Neural cell (in vitro differentiated cells): ENCODE results near the gene CDH12. TPM values are rescaled to one million over a fixed set of nuclear protein-coding genes. Genes with fewer than 3 reads are reported as not detected.

ENCODE experiments used
- H2AFZ ChIP-seq: fragments of 200-600, 300-800 bp; sonication (generic), shearing (Covaris generic); 2 replicates; pipeline ENCODE4 v1.6.0; 2014; ENCODE audit warnings: low read depth, mild to moderate bottlenecking, antibody characterized with exemption, low read length, moderate library complexity
- H3F3A ChIP-seq: fragments of 200-600 bp; shearing (Covaris generic); 2 replicates; pipeline ENCODE4 v1.6.1; 2016; ENCODE audit warnings: mild to moderate bottlenecking, moderate library complexity, mixed read lengths, antibody characterized with exemption, low read length; ENCODE audit not compliant: insufficient read depth, poor library complexity, severe bottlenecking
- H3K27ac ChIP-seq: fragments of 200-600, 300-800 bp; sonication (generic), shearing (Covaris generic); 2 replicates; pipeline ENCODE4 v1.5.1; 2014; ENCODE audit warnings: mild to moderate bottlenecking, low read length, moderate library complexity
- H3K27me3 ChIP-seq: fragments of 300-800, 200-600 bp; sonication (generic), shearing (Covaris generic); 2 replicates; pipeline ENCODE4 v1.6.0; 2014; ENCODE audit warnings: mild to moderate bottlenecking, low read depth, low read length, moderate library complexity; ENCODE audit not compliant: insufficient read depth
- H3K36me3 ChIP-seq: fragments of 300-800, 200-600 bp; sonication (generic), shearing (Covaris generic); 2 replicates; pipeline ENCODE4 v1.5.1; 2014; ENCODE audit warnings: mild to moderate bottlenecking, antibody characterized with exemption, low read length, moderate library complexity; ENCODE audit not compliant: insufficient read depth
- H3K4me2 ChIP-seq: fragments of 300-800, 200-600 bp; sonication (generic), shearing (Covaris generic); 2 replicates; pipeline ENCODE4 v1.6.0; 2014; ENCODE audit warnings: mild to moderate bottlenecking, low read length
- H3K4me3 ChIP-seq: fragments of 300-800, 200-600 bp; sonication (generic), shearing (Covaris generic); 2 replicates; pipeline ENCODE4 v1.5.1; 2014; ENCODE audit warnings: mild to moderate bottlenecking, low read length, moderate library complexity
- H3K79me2 ChIP-seq: fragments of 200-600 bp; shearing (Covaris generic); replicated peaks from 2 replicates; pipeline ENCODE4 v1.6.0; 2014; ENCODE audit warnings: mild to moderate bottlenecking, low read length, moderate library complexity; ENCODE audit not compliant: insufficient read depth
- H3K9ac ChIP-seq: fragments of 300-800, 200-600 bp; sonication (generic), shearing (Covaris generic); 2 replicates; pipeline ENCODE4 v1.6.1; 2016; ENCODE audit warnings: mild to moderate bottlenecking, low read length, mixed read lengths
- H3K9me2 ChIP-seq: fragments of 200-600 bp; shearing (Covaris generic); 2 replicates; pipeline ENCODE4 v1.6.1; 2016; ENCODE audit warnings: mild to moderate bottlenecking, low read length, mixed read lengths; ENCODE audit not compliant: insufficient read depth
- H3K9me3 ChIP-seq: fragments of 200-600, 300-800 bp; sonication (generic), shearing (Covaris generic); 2 replicates; pipeline ENCODE4 v1.6.1; 2016; ENCODE audit warnings: mild to moderate bottlenecking, mixed run types, low read length, moderate library complexity, mixed read lengths
- H4K20me1 ChIP-seq: fragments of 200-600 bp; shearing (Covaris generic); 2 replicates; pipeline ENCODE4 v1.6.1; 2016; ENCODE audit warnings: mild to moderate bottlenecking, mixed run types; ENCODE audit not compliant: insufficient read depth
- CTCF ChIP-seq: fragments of 450-650 bp; IDR thresholded peaks from 2 replicates; pipeline ENCODE4 v1.5.1; 2014; ENCODE audit warnings: antibody characterized with exemption, mild to moderate bottlenecking, moderate library complexity; ENCODE audit not compliant: poor library complexity, severe bottlenecking
- EP300 ChIP-seq: fragments of 450-650 bp; conservative IDR thresholded peaks from 2 replicates; pipeline ENCODE4 v1.6.1; 2014; ENCODE audit warnings: antibody characterized with exemption, mild to moderate bottlenecking, moderate library complexity; ENCODE audit not compliant: poor library complexity, severe bottlenecking
- EZH2 ChIP-seq: fragments of 200-600, 300-800 bp; shearing (Covaris generic), sonication (generic); IDR thresholded peaks from 2 replicates; pipeline ENCODE4 v1.6.1; 2014; ENCODE audit warnings: antibody characterized with exemption, low read length, borderline replicate concordance, mild to moderate bottlenecking; ENCODE audit not compliant: insufficient read depth, poor library complexity, severe bottlenecking
- MXI1 ChIP-seq: fragments of 450-650 bp; conservative IDR thresholded peaks from 2 replicates; pipeline ENCODE4 v1.6.1; 2014; ENCODE audit warnings: antibody characterized with exemption, mild to moderate bottlenecking; ENCODE audit not compliant: poor library complexity, severe bottlenecking
- POLR2AphosphoS5 ChIP-seq: IDR thresholded peaks from 2 replicates; pipeline ENCODE4 v1.6.1; 2012
- RAD21 ChIP-seq: fragments of 450-650 bp; conservative IDR thresholded peaks from 2 replicates; pipeline ENCODE4 v1.6.1; 2014; ENCODE audit warnings: antibody characterized with exemption, mild to moderate bottlenecking, moderate library complexity
- REST ChIP-seq: IDR thresholded peaks from 2 replicates; pipeline ENCODE4 v1.6.1; 2012; ENCODE audit warnings: borderline replicate concordance
- SMC3 ChIP-seq: fragments of 450-650 bp; conservative IDR thresholded peaks from 2 replicates; pipeline ENCODE4 v1.6.1; 2014; ENCODE audit warnings: antibody characterized with exemption, mild to moderate bottlenecking, moderate library complexity; ENCODE audit not compliant: poor library complexity
- TAF1 ChIP-seq: IDR thresholded peaks from 2 replicates; pipeline ENCODE4 v1.6.1; 2012; ENCODE audit warnings: low read depth
- polyA plus RNA-seq: library from polyadenylated mRNA; depleted of rRNA; stranded (reverse); fragments of >200 nt; gene quantifications from 2 replicates; pipeline ENCODE4 v1.2.3, GENCODE V29; 2014

The CDH12 gene
- polyA plus RNA-seq, 1 donor from 2014 or later = 2.1 TPM

- no peak overlapping the region for H3K4me2 ChIP-seq
- H3K4me3 ChIP-seq = no peak overlapping the region
- no peaks in the 10 kb centered on the region for H3K36me3 ChIP-seq
- H4K20me1 ChIP-seq = no peaks in the 10 kb centered on the region
- no peak for TF ChIP-seq SMC3
- TF ChIP-seq EP300 = no peak
- TF ChIP-seq POLR2AphosphoS5 = no peak
- TF ChIP-seq MXI1 = no peak
- TF ChIP-seq EZH2 = no peak
- no peak for TF ChIP-seq RAD21
- no peak for TF ChIP-seq TAF1
- no peak for TF ChIP-seq CTCF
- TF ChIP-seq REST = no peak
- no peak overlapping the region for H3K9ac ChIP-seq
- H3K27ac ChIP-seq = no peak overlapping the region
- no peaks in the 10 kb centered on the region for H3K9me3 ChIP-seq
- H3K79me2 ChIP-seq = no peaks in the 10 kb centered on the region
- H3F3A ChIP-seq = no peaks in the 10 kb centered on the region
- H3K27me3 ChIP-seq = no peaks in the 10 kb centered on the region
- H3K9me2 ChIP-seq = no peaks in the 10 kb centered on the region
- H2AFZ ChIP-seq = no peak overlapping the region
Measured at GRCh38 chr5:22594491-22594890, 258.7 kb downstream of the CDH12 start.

- H2AFZ ChIP-seq = no peak overlapping the region
- no peaks in the 10 kb centered on the region for H4K20me1 ChIP-seq
- no peaks in the 10 kb centered on the region for H3K9me3 ChIP-seq
- no peaks in the 10 kb centered on the region for H3K36me3 ChIP-seq
- H3K4me3 ChIP-seq = no peak overlapping the region
- H3K27me3 ChIP-seq = no peaks in the 10 kb centered on the region
- no peak overlapping the region for H3K27ac ChIP-seq
- TF ChIP-seq RAD21 = no peak
- no peak for TF ChIP-seq POLR2AphosphoS5
- no peak for TF ChIP-seq EP300
- no peak for TF ChIP-seq MXI1
- no peak for TF ChIP-seq CTCF
- TF ChIP-seq EZH2 = no peak
- no peak for TF ChIP-seq SMC3
- no peak for TF ChIP-seq REST
- no peak for TF ChIP-seq TAF1
- H3K4me2 ChIP-seq = no peak overlapping the region
- H3K9me2 ChIP-seq = no peaks in the 10 kb centered on the region
- H3F3A ChIP-seq = no peaks in the 10 kb centered on the region
- no peaks in the 10 kb centered on the region for H3K79me2 ChIP-seq
- H3K9ac ChIP-seq = no peak overlapping the region
Measured at GRCh38 chr5:22593592-22593991, 259.6 kb downstream of the CDH12 start.
